Hepatocyte (in vitro differentiated cells): ENCODE measurements around the gene ERAP2.

Experiments
- CTCF ChIP-seq: fragments of 200-600 bp; sonication (generic); IDR thresholded peaks from 2 replicates; pipeline ENCODE4 v1.5.1; 2016; ENCODE audit warnings: antibody characterized with exemption, mild to moderate bottlenecking; ENCODE audit not compliant: poor library complexity
- EZH2 ChIP-seq: fragments of 200-600 bp; sonication (generic); IDR thresholded peaks from 2 replicates; pipeline ENCODE4 v1.6.1; 2016; ENCODE audit warnings: antibody characterized with exemption, mild to moderate bottlenecking, borderline replicate concordance

GRCh38 chr5:96952118-96952750 is 75.9 kb downstream of the ERAP2 start:
- TF ChIP-seq CTCF: no peak
- no peak for TF ChIP-seq EZH2
